NK-92 treated with Interleukin-12 subunit alpha and Interleukin-12 subunit beta, amount 100 ng/mL, for 24 hours (cell line): ENCODE data around the gene ALPL.
"Not testable (repeated sequence)": the region's sequence is repeated elsewhere in the genome, so short reads cannot be mapped to it uniquely, and the experiment has no call there.

ENCODE experiments used
- DNase-seq: peaks from one replicate; lab custom pipeline; 2025; lab: John Stamatoyannopoulos, UW

ALPL gene

DNA sequence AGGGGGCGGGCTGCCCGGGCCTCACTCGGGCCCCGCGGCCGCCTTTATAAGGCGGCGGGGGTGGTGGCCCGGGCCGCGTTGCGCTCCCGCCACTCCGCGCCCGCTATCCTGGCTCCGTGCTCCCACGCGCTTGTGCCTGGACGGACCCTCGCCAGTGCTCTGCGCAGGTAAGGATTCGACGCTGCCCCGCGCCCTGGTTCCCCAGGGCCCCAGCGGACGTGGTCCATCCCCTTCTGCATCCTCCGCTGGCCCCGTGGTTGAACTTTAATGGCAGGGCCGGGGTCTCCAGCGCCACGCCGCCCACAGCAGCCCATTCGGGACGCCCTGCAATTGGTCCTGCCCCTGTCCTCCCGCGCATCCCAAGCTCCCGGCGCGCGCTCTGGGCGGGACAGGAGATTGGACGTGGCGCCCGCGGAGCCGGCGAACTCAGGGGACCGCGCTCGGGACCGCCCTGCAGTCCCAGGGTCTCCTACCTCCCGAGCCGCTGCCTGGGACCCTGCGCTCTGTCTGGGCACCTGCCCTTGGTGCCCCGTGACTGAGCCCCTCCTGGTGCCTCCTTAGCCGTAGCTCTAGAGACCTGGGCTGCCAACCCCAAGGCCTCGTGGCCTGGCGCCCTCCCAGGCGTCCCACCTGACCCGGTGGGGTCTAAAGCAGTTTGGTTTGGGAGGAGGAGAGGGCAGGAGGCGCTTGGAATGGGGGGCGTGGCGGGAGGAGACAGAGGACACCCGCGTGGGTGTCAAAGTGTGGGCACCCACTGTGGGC is at the start of gene ALPL:
Gene ALPL, plus strand, starts transcription at position 73 of the 762 bp plus-strand sequence. CDS start 44,659 bp downstream, outside the sequence.
- DNase-seq: no peak

DNA sequence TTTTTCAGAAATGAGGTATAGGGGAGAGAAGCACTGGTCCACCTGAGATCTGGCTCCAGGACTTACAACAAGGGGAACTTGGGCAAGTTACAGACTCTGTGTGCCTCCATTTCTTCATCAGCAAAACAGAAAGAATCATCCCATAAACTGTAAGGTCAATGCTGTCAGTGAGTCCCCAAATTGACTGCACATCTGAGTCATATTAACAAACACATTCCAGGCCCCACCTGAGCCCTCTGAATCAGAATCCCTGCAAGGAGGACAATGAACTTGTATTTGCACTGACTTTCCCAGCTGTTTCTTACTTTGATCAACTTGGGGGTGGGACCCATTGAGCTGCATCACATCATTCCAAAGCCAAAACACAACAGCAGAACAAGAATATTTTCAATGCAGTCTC is 44.1 kb upstream of the ALPL start:
- not testable (repeated sequence) for DNase-seq

GRCh38 chr1:21467946-21468345 is 41.3 kb upstream of the ALPL start:
- not testable (repeated sequence) for DNase-seq

GRCh38 chr1:21468599-21468998 is 40.6 kb upstream of the ALPL start:
- DNase-seq: no peak

DNA sequence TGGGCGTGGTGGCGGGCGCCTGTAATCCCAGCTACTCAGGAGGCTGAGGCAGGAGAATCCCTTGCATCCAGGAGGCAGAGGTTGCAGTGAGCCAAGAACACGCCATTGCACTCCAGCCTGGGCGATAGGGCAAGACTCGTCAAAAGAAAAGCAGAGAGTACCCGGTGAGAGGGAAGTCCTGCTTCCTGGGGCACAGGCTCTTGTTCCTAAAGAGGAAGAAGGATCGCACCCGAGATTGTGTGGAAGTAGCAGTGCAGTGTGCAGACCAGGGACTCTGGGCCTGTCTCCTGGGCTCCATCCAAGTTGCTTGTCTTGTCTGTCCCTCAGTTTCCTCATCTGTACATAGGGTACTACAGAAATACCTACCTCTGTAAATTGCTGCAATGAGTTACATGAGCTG is 39.6 kb upstream of the ALPL start:
- no peak for DNase-seq

GRCh38 chr1:21472861-21473260 is 36.4 kb upstream of the ALPL start:
- no peak for DNase-seq

DNA sequence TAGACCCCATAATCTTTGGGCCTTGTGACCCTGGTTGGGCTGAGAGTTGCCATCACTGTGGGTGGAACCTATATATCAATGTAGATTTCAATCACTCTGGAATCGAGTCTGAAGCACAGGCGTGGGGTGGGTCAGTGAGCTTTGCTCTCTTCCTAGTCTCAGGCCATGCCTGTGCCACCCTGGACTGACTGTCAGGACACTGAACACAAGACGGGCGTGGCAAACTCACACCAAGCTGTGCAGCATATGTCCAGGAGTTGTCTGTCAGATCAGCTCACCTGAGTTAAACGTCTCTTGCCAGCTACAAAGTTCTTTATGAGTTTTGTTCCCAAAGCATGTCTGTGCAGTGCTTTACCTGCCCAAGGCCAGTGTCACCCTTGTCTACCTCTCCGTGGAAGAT is 30.9 kb upstream of the ALPL start:
- DNase-seq: no peak

- not testable (repeated sequence) for DNase-seq
Observed at GRCh38 chr1:21483881-21484280, 25.3 kb upstream of the ALPL start.

- DNase-seq: no peak
Observed at GRCh38 chr1:21489146-21489545, 20.1 kb upstream of the ALPL start.

DNA sequence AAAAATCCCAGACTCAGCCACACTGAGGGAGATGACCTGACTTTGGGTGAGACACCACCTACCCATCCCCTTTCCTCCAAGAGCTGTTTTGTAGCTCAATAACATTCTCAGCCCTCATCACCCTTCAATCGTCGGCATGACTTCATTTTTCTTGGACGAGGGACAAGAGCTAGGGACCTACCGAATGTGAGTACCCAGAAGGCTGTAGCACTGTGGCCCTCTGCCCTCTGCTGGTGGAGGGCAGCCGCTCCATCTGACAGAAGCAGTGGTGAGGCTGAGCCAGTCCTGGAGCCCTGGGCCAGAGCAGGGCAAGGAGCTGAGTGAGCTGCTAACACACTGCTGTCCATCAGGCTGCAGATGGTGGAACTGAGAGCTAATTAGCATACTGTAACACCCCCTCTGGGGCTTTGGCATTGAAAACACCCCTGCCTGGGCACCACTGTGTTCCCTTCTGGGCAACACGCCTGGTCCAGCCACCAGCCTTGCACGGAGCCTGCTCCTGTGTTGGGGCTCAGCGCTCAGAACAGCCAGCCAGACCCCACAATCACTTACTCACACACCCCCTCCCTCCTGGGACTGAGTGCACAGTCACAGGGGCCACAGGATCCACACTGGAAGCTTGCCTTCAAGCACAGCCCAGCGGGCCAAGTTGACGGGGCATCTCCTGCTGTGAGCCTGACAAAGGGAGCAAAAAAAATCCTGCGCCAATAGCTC is 18.3 kb upstream of the ALPL start:
- DNase-seq: peak; percentile 22

GRCh38 chr1:21491488-21492355 is 17.5 kb upstream of the ALPL start:
- no peak for DNase-seq

DNA sequence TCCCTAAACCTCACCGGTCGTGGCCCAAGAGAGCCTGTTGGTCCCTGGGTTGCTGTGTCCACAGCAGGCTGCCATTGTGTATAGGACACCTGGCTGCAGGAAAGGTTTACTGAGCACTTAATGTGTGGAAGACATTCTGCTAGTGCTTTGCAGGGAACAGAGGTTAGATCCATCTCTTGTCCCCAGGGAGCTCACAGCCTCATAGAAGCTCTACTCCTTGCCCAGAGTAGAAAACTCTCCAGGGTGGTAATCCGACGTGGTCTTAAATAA is 16.9 kb upstream of the ALPL start:
- DNase-seq: no peak

DNA sequence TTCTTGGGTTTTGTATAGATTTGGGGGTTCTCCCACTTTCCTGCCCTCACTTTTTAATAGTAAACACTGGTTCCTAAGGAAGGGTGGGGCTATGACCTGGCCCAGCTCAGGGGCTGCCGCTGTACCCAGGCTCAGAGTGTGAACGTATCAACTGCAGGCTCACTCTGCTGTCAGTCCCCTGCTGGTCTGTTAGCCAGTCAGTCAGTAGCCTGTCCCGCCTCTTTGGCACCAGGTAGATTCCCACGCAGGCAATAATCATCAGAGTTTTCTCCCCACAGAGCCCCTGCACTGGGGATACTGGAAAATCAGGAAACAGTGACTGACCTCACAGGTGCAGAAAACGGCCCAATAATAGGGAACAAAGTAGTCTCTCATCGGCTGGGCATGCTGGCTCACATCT is 15.0 kb upstream of the ALPL start:
- DNase-seq: no peak

DNA sequence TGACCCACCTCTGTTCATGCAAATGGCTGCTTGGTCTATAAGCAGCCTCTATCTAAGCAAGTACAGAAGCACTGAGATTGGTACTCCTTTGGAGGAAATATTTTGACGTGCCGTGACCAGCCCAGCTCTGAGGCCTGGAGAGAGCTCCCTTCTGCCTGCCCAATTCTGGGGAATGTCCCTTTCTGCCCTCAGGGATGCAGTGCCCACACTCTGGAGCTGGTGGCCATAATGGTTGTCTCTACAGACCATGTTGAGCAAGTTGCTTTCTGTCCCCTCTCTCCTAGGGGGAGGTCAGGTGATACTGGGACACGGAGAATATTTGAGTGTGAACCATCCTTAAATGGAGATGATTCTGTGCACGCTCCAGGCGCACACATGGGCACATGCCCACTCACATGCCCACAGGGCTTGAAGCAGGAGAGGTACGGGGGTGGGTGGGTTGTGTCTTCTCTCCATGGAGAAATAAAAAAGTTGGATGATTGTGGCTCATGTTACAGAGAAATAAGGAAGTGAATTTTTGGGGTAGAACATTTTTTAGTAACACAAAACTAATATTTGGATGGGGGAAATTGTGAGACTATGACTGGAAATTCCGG is 13.9 kb upstream of the ALPL start:
- DNase-seq: no peak

GRCh38 chr1:21496063-21496462 is 13.2 kb upstream of the ALPL start:
- DNase-seq: no peak

DNA sequence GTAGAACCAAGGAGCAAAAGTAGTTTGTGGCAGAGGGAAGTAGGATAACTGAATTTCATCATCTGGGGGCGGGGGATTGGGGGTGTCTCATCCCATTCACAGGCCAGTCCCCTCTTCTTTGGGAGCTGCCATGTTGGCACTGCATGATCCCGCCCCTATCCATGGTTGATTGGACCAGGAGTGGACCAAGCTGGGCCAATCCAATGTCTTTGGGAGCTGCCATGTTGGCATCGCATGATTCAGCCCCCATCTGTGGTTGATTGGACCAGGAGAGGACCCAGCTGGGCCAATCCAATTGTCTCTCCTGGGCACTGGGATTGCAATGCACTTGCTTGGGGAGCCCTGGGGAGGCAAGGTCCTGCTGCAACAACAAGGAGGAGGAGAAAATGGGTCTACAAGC is 12.3 kb upstream of the ALPL start:
- DNase-seq: no peak

DNA sequence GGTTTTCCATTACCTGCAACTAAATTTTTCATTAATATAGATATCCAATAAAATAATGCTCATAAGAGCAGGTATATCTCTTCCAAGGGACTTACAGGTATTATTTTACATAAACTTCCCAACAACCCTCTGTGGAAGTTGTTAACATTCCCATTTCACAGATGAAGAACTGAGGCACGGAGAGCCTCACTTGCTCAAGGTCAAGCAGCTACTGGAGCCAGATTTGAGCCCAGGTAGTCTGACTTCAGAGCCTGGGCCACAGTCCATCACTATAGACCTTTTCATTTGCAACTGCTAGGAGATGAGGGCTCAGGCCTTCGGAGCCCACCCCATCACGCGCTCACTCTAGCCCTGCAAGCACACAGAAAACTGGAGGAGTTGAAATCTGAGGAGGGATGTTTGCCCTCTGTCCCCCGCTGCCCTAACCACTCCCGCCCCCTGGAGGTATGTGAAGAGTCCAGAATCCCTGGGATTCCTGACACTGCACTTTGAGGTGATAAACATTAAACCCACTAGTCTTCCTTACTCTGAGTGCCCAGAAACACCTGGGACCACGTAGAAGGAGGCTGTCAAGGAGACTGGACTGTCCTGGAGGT is 11.7 kb upstream of the ALPL start:
- no peak for DNase-seq

GRCh38 chr1:21499283-21499950 is 9.8 kb upstream of the ALPL start:
- DNase-seq: no peak

GRCh38 chr1:21503706-21504377 is 5.4 kb upstream of the ALPL start:
- DNase-seq: no peak

DNA sequence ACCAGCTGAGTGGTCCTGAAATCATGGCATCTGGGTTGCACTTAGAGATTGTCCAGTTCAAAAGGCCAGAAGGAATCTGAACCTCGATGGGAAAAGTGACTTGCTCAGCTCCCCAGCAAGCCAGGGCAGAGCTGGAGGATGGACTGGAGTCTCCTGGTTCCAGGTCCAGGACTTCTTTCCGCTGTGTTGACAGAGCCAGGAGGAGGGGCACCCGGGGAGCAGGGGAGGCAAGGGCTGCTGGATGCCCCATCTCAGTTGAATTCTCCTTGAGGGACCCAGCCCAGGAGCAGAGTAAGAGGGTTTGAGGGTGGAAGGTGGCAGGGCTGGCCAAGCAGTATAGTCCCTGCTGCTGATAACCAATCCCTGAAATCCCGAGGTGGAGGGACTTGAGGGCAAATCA is 2.4 kb upstream of the ALPL start:
- DNase-seq: no peak
